ENCODE data around the gene ZDHHC20.

ZDHHC20 gene, protein sequence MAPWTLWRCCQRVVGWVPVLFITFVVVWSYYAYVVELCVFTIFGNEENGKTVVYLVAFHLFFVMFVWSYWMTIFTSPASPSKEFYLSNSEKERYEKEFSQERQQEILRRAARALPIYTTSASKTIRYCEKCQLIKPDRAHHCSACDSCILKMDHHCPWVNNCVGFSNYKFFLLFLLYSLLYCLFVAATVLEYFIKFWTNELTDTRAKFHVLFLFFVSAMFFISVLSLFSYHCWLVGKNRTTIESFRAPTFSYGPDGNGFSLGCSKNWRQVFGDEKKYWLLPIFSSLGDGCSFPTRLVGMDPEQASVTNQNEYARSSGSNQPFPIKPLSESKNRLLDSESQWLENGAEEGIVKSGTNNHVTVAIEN

DNA sequence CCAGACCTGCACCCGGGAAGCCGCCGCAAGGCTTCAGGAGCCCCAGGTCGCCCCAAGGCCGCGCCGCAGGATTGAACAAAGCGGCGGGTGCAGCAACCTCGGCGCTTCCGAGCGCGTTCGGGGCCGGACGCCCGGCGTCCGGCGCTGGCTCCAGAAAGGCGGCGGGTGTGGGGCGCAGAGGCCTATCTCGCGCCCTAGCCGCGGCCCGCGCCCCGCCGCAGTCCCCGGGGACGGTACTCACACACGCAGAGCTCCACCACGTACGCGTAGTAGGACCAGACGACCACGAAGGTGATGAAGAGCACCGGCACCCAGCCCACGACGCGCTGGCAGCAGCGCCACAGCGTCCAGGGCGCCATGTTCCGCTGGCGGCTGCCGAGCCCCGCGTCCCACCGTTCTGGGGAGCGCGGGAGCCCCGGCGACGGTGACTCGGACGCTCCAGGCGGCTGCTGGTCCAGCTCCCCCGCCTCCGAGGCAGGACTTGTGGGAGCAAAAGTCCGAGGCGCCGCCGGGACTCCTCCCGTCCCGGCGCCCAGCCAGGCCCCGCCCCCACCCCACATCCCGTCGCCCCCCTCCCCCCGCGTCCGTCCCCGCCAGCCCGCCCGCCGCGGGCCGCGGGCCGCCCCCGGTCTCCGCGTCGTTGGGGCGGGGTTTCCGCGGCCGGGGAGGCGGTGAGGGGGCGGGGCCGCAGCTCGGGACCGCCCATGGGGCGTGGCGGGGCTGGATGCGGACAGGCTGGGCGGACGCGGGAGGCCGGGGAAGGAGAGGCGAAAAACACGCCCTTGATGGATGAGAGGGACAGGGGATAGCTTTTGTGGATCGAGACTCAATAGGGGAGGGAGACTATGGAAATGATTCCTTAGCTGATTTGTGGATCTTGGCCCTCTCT is at the start of gene ZDHHC20:
Gene ZDHHC20, minus strand, starts transcription at position 491 of the 889 bp plus-strand sequence. Its CDS starts 132 bp downstream, at position 359.
- in situ Hi-C loops (cut with HindIII; ENCODE audit: low sequenced_read_pairs) = no loop called here

DNA sequence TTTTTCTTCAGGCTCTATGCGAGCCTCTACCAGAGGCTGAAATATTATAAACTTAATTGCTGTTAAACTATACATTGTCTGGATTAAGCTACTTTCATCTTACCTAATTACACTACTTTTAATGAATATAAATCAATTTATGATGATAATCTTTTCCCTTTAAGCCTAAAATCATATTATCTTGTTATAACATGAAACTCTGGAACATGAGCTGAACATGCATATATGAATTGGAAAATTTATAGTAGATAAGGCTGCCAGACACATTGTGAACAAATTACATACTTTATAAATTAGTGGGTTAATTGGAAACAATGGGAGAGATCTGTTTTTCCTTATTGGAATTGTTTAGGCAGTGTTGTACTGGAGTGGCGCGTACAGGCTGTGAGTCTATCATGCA is 45.3 kb upstream of the ZDHHC20 start:
- in situ Hi-C loops (cut with HindIII; ENCODE audit: low sequenced_read_pairs) = no loop called here

DNA sequence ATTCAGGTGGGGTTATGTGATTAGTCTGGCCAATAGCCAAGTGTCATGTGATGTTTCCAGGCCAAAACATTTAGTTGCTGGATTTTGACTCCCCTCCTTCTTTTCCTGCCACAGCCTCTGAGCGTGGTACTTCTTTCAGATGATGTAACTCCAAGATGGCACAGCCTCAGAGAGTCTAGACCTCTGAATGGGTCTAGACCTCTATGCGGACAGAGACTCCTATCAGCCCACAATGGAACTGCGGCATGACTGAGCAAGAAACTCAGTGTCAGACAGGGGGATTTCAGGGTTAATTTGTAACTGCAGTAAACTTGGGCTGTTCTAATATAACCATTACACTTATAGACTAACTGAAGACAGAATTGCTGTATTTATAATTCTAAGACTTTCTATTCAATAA is 42.6 kb upstream of the ZDHHC20 start:
- in situ Hi-C loops (cut with HindIII; ENCODE audit: low sequenced_read_pairs) = no loop called here

DNA sequence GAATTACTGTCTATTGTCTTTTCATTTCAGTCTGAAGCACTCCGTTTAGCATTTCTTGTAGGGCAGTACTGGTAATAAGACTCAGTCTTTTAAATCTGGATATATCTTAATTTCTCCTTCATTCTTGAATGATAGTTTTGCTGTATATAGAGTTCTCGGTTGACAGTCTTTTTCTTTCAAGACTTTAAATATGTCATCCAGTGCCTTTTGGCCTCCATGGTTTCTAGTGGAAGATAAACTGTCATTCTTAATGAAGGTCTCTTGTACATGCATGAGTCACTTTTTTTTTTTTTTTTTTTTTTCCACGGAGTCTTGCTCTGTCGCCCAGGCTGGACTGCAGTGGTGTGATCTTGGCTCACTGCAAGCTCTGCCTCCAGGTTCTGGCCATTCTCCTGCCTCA is 27.2 kb upstream of the ZDHHC20 start:
- in situ Hi-C loops (cut with HindIII; ENCODE audit: low sequenced_read_pairs) = no loop called here

DNA sequence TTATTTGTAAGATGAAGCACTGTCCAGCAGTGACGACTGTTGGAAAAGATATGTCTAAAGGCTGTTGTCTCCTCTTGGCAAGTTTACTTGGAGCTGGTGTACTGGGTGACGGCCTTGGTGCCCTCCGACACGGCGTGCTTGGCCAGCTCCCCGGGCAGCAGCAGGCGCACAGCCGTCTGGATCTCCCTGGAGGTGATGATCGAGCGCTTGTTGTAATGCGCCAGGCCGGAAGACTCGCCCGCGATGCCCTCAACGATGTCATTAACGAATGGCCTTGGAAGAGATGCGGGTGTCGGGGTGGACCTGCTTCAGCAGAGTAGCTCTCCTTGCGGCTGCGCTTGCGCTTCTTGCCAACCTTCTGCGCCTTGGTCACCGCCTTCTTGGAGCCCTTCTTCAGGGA is 24.6 kb upstream of the ZDHHC20 start:
- in situ Hi-C loops (cut with HindIII; ENCODE audit: low sequenced_read_pairs) = no loop called here

DNA sequence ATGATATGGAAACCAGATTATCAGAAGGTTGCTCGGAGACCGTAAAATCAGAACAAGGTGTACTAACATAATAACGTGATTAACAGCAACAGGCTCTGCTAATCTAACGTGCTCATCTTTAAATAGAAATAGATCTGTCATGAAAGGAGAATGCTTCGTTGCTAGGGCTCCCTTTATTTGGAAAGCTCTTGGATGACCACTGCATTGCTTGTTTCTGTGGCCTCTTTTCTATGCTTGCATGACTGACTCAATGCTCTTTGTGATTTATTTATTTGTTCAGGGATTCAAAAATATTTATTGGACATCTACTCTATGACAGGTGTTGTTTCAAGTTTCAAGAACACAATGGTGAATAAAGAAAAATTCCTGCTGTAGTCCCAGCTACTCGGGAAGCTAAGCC is 22.3 kb upstream of the ZDHHC20 start:
- in situ Hi-C loops (cut with HindIII; ENCODE audit: low sequenced_read_pairs) = no loop called here

DNA sequence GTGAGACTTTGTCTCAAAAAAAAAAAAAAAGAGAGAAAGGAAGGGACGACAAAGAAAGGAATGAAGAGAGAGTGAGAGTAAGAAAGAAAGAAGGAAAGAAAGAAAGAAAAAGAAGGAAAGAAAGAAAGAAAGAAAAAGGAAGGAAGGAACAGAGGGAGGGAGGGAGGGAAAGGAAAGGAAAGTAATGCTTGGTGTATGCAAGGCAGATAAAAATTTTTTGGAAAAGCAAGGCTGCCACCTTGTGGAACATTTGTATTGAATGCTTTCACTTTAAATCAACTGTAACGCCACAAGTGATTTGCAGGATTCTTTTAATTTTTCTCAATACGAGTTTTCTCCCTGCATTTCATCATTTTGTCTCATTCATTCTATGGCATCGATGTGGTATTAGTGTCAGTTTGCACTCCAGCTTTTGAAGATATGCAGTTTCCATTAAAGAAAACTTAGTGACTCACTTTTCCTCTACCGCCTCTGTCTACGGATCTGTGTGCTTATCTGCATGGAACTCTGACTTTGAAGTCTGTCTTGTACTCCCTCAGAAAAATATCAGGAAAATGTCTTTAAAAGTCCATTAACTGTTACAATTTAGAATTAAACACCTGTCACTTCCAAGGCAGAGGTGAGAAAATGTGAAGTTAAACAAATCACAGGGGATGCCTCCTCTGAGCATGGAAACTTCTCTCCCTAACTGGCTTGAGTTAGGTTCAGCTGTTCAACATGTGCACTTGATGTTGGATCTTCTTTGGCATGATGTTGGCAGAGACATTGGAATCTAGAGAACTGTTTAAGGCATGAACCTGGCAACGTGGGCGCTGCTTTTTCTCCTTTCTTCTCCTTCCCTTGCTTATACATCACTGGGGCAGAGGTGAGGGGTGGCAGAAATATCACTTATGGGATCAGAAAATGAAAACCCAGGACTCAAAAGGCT is 20.0 kb upstream of the ZDHHC20 start:
- in situ Hi-C loops (cut with HindIII; ENCODE audit: low sequenced_read_pairs) = no loop called here

DNA sequence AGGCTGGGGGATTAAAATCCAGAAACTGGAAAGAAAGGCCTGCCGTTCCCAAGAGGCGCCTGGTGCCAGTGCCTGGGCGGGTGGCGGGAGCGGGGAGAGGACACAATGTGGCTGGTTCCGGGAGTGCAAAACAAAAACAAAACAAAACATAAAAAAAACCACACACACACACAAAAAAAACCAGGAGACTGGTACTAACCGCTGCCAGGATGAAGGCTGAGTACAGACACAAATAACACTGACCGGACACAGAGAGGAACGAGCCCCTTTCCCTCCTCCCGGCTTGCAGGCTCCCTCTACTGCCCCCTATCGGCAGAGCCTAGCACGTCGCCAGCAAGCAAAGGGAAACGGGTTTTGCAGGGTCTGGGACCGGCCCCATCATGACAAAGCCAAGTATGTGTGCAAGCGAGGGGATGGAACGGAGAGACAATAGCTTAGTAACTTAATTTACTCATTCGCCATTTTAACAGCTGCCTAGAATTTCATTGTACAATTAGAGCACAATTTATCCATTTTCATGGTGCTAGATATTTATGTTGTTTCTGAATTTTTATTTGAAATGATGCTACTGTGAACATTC is 17.9 kb upstream of the ZDHHC20 start:
- in situ Hi-C loops (cut with HindIII; ENCODE audit: low sequenced_read_pairs) = no loop called here

DNA sequence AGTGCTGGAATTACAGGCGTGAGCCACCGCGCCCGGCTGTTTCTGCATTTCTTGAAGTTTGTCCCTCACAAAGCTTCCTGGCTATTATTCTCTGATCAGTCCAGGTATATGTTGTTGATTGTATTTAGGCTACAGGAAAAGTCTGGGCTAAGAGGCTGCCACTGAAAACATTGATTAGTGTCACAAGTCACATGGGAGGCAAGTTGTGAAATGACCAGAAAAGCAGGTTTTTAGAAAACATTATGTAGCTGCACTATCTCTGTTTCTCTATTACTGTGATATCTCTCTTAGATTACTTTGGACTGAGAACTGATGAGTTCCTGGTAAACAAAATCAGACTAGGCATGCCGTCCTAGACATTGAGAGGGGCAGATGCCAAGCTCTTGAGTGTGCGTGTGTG is 16.0 kb upstream of the ZDHHC20 start:
- in situ Hi-C loops (cut with HindIII; ENCODE audit: low sequenced_read_pairs) = no loop called here

DNA sequence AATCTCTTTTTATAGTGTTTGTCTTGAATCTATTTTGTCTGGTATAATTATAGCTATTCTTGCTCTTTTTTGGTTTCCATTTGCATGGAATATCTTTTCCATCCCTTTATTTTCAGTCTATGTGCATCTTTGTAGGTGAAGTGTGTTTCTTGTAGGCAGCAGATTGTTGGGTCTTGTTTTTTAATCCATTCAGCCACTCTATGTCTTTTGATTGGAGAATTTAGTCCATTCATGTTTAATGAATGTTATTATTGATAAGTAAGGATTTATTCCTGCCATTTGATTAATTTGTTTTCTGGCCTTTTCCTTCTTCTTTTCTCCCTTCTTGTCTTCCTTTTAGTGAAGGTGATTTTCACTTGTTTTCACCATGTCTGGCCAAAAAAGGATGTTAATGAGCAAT is 11.7 kb upstream of the ZDHHC20 start:
- in situ Hi-C loops (cut with HindIII; ENCODE audit: low sequenced_read_pairs) = no loop called here

DNA sequence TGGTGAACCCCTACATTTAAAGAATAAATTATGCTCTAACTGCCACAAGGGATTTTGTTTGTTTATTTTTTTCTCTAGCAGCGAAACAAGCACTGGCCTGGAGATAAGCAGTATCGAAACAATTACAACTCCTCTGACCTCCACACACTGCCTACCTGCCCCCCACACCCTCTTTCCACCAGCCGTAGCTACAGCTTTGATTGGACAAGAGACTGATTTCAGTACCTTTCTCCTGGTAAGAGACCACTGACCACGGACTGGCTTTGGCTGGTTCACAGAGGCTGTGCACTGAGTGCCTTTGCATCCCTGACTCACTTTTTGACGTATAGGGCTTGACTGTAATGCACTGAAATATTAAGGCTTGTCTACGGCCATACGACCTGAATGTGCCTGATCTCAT is 7.4 kb upstream of the ZDHHC20 start:
- in situ Hi-C loops (cut with HindIII; ENCODE audit: low sequenced_read_pairs) = no loop called here

DNA sequence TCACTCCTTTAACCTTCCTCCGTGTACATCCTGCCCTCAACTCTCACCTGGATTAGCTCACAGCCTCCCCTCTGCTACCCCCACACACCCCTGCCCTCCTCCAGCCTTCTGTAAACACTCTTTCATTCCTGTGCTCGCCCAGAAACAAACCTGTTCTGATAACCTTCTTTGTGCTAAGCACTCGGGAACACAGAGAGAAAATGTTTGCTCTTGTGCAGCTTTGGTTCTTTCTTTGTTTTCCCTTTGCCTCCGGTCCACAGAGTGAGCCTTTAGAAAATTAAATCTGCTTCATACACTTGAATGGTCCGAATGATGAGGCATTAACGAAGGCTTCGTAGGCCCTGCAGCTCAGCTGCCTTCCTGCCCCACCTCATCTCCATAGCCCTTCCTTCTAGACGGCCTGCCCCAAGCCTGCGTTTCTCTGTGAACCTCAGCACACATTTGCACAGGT is 6.6 kb upstream of the ZDHHC20 start:
- in situ Hi-C loops (cut with HindIII; ENCODE audit: low sequenced_read_pairs) = no loop called here

DNA sequence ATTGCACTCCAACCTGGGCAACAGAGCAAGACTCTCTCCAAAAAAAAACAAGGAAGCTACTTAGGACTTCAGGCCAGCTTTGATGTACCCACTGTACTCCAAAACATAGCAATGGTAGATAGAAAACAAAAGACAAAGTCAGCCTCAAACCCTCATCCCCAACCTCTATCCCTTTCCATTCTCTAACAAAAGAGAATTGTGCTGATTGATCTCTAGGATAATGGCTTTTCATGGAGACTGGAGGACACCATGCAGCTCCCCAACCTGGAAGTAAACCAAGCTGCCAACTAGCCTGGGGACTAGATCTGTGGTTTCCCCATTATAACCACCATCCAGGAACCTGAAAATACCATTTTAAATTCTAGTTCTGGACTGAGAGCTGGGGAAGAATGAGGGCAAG is 4.3 kb upstream of the ZDHHC20 start:
- in situ Hi-C loops (cut with HindIII; ENCODE audit: low sequenced_read_pairs) = no loop called here

DNA sequence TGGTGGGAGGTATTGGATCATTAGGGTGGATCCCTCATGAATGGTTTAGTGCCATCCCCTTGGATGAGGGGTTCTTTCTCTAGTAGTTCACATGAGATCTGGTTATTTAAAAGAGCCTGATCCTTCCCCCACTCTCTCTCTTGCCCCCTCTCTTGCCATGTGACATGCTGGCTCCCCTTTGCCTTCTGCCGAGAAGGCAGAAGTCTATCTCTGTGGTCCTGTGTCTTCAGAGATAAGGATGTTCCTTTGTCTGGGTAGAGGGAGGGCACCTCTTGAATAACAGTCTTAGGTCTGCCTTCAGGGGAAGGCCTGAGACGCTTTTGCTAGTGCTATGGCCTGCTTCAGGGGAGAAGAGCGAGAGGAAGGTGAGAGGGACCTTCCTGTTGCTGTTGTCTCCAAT is 2.0 kb upstream of the ZDHHC20 start:
- in situ Hi-C loops (cut with HindIII; ENCODE audit: low sequenced_read_pairs) = no loop called here

DNA sequence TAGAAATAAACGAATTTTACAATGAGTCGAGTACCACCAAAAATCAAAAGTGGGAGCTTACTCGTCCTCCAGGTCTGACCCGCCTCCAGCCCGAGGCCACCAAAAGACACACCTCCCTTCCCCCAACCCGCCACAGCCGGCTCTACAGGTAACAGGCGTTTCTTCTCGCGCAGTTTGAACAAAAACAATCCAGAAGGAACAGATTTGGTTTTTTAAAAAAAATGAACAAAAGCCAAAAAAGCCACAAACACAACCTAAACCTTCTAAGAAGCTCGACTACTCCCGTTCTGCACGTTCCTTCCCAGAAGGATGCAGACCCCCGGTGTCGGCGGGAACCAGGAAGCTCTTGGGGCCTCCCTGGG is 671 bp downstream of the ZDHHC20 start:
- in situ Hi-C loops (cut with HindIII; ENCODE audit: low sequenced_read_pairs) = no loop called here

DNA sequence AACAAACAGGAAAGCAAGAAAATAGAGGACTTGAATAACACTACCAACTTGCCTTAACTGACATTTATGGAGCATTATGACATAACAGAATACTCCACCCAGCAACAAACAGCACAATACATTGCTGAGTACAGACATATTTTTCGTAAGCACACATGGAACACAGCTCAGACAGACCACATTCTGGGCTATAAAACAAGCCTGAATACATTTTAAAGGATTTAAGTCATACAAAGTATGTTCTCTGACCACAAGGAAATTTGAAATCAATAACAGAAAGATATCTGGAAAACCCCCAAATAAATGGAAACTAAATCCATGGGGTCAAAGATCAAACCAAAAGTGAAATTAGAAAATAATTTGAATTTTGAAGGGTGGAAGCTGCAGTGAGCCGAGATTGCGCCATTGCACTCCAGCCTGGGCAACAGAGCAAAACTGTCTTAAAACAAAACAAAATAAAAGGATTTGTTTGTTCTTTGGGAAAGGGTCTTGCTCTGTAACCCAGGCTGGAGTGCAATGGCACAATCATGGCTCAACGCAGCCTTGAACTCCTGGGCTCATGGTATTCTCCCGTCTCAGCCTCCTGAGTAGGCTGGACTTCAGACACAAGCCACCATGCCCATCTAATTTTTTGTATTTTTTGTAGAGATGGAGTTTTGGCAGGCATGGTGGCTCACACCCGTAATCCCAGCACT is 5.6 kb downstream of the ZDHHC20 start:
- in situ Hi-C loops (cut with HindIII; ENCODE audit: low sequenced_read_pairs) = no loop called here

DNA sequence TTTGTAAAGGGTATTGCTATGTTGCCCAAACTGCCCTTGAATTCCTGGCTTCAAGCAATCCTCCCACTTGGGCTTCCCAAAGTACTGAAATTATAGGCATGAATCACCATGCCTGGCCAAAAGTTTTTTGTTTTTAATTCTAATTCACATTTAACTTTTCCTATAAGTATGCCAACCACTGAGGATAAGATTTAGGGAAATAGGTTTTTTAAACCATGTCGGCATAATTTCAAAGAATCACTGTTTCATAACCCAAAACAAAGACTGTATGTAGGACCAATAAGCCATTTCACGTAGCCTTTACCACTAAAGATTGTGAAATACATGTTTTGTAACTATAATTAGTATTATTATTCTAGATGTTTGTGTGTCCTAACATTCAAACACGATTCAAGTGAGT is 8.2 kb downstream of the ZDHHC20 start:
- in situ Hi-C loops (cut with HindIII; ENCODE audit: low sequenced_read_pairs) = no loop called here

DNA sequence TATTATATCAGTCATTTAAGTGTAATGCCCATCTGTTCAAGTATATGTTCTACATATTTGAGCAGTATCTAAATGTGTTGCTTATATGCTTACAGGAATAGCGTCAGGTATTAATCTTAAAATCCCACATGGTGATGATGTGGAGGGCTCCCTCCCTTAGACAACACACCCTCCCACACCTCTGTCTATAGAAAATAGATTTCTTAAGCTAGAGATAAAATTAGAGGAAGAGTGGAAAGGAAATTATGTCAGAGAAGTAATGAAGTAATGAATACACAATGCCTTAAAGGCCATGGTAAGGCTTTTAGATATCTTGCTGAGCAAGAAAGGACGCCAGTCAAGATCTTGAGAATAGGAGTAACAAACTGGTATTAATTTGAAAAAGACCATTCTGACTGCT is 12.4 kb downstream of the ZDHHC20 start:
- in situ Hi-C loops (cut with HindIII; ENCODE audit: low sequenced_read_pairs) = no loop called here

DNA sequence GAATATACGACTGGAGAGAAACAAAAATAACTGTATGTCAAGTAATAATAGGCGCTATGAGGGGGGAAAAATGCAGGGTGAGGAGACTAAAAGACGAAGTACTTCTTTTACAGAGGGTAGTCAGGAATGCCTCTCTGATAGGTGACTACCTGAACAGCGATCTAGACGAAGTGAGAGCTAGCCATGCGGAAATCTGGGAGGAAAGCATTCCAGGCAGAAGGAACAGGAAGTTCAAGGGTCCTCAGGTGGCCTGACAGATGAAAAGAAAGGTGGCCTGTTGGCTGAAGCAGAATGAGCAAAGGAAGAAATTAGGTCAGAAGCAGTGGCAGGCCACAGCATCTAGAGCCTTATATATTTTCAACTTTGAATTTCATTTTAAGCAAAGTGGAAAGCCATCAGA is 13.3 kb downstream of the ZDHHC20 start:
- in situ Hi-C loops (cut with HindIII; ENCODE audit: low sequenced_read_pairs) = no loop called here

DNA sequence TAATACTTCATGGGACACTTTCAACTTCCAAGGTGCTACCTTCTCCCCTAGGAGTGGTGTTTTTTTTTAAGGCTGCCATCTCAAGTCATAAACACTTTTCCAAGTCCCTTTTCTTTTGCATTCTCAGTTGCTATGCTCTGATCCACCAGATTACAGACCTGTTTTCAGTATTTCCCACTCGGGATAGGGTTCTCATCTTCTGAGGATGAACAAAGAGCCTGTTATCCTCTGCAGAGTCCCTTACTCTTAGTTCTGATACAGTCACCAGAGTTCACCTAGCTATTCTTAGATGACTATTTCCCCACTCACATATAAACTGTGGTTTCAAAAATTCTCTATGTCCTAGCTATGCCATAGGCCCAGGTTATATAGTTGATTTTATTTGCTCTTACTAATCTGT is 15.9 kb downstream of the ZDHHC20 start:
- in situ Hi-C loops (cut with HindIII; ENCODE audit: low sequenced_read_pairs) = no loop called here
